Measurements from ENCODE around the gene G3BP2. TPM values are rescaled to one million over a fixed set of nuclear protein-coding genes. Genes with fewer than 3 reads are reported as not detected.
A peak's percentile ranks its signal among the peaks of the same experiment; 100 is the strongest.

The G3BP2 gene
- total and polyA plus RNA-seq, 9 of the 15 experiments (the other 6 are each of a cell fraction or from before 2014, with no cell fraction given) = 25.2 to 222 (median 130) TPM

GRCh38 chr4:75653845-75654503 lies 19.2 kb downstream of the G3BP2 start (continued):
- TF ChIP-seq PCBP1 (IDR thresholded peaks at IDR 0.05; ENCODE audit: low read depth, low read length, poor library complexity, severe bottlenecking) = no peak
- TF ChIP-seq KDM5B (IDR thresholded peaks at IDR 0.05; ENCODE audit: insufficient replicate concordance, low read depth, low read length) = no peak
- no peak for TF ChIP-seq SMAD1 (IDR thresholded peaks at IDR 0.05; ENCODE audit: low read depth, low read length, partially characterized antibody)
- no peak for TF ChIP-seq ZBTB11 (CRISPR knock-in tag; IDR thresholded peaks at IDR 0.05)
- TF ChIP-seq ZNF766 (CRISPR knock-in tag; conservative IDR thresholded peaks at IDR 0.05) = no peak
- no peak for TF ChIP-seq ZBTB12 (CRISPR knock-in tag; IDR thresholded peaks at IDR 0.05)
- TF ChIP-seq RBM22 (IDR thresholded peaks at IDR 0.05; ENCODE audit: low read depth, low read length, poor library complexity, severe bottlenecking) = no peak
- no peak for TF ChIP-seq EWSR1 (IDR thresholded peaks at IDR 0.05; ENCODE audit: borderline replicate concordance, low read depth, partially characterized antibody)
- TF ChIP-seq TARDBP (IDR thresholded peaks at IDR 0.05) = no peak
- peak; percentile 26; the same call in 1 of the 2 replicates for TF ChIP-seq REST (IDR thresholded peaks at IDR 0.05; ENCODE audit: borderline replicate concordance)
- no peak for TF ChIP-seq REST (CRISPR knock-in tag; IDR thresholded peaks at IDR 0.05; ENCODE audit: low read depth)
- TF ChIP-seq ZNF586 (CRISPR knock-in tag; conservative IDR thresholded peaks at IDR 0.05) = no peak
- TF ChIP-seq NR2C1 (IDR thresholded peaks at IDR 0.05) = no peak
- no peak for TF ChIP-seq NR2C1 (tag; IDR thresholded peaks at IDR 0.05)
- no peak for TF ChIP-seq SP1 (CRISPR knock-in tag; IDR thresholded peaks at IDR 0.05)

Measured in K562 (cell line).